ENCODE results near the gene OSTC. TPM values are rescaled to one million over a fixed set of nuclear protein-coding genes. Genes with fewer than 3 reads are reported as not detected.

Gene OSTC
- total RNA-seq, 1 experiment from 2014 or later = 175 TPM

- ChIA-PET POLR2A (interaction anchor here (1.4 kb wide), 1 partner anchor 15 kb away, joined by 3 read pairs; no protein-coding TSS in a partner anchor), CTCF (no interaction called here)
- Mint-ChIP-seq H3K36me3 (ENCODE audit: insufficient read depth, unreplicated experiment) (no peaks in the 10 kb centered on the region), H3K27ac (ENCODE audit: low read depth, unreplicated experiment) (no peak overlapping the region), H3K4me3 (ENCODE audit: unreplicated experiment) (no peak overlapping the region), H3K27me3 (ENCODE audit: insufficient read depth, unreplicated experiment) (no peaks in the 10 kb centered on the region), H3K4me1 (ENCODE audit: insufficient read depth, unreplicated experiment) (peaks cover 5% of the 10 kb centered on the region), H3K9me3 (ENCODE audit: unreplicated experiment) (no peaks in the 10 kb centered on the region)
- TF ChIP-seq, protein P1, sequence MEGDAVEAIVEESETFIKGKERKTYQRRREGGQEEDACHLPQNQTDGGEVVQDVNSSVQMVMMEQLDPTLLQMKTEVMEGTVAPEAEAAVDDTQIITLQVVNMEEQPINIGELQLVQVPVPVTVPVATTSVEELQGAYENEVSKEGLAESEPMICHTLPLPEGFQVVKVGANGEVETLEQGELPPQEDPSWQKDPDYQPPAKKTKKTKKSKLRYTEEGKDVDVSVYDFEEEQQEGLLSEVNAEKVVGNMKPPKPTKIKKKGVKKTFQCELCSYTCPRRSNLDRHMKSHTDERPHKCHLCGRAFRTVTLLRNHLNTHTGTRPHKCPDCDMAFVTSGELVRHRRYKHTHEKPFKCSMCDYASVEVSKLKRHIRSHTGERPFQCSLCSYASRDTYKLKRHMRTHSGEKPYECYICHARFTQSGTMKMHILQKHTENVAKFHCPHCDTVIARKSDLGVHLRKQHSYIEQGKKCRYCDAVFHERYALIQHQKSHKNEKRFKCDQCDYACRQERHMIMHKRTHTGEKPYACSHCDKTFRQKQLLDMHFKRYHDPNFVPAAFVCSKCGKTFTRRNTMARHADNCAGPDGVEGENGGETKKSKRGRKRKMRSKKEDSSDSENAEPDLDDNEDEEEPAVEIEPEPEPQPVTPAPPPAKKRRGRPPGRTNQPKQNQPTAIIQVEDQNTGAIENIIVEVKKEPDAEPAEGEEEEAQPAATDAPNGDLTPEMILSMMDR (IDR thresholded peaks at IDR 0.05; ENCODE audit: unreplicated experiment) = no peak
- intact Hi-C loops (cut with micrococcal nuclease) = no loop called here
- DNase-seq (ENCODE audit: unreplicated experiment) = no peak
- no TSS peak for BruUV-seq (replicated peaks)
Measured at GRCh38 chr4:108646706-108647105, 3.7 kb upstream of the OSTC start.

GRCh38 chr4:108649863-108650211, 562 bp upstream of the OSTC start:
- Mint-ChIP-seq H3K27me3 (ENCODE audit: insufficient read depth, unreplicated experiment) (no peaks in the 10 kb centered on the region), H3K4me1 (ENCODE audit: insufficient read depth, unreplicated experiment) (peaks cover 23% of the 10 kb centered on the region), H3K36me3 (ENCODE audit: insufficient read depth, unreplicated experiment) (peaks cover 9% of the 10 kb centered on the region), H3K27ac (ENCODE audit: low read depth, unreplicated experiment) (peak overlapping the region; percentile 80), H3K9me3 (ENCODE audit: unreplicated experiment) (peaks cover 7% of the 10 kb centered on the region), H3K4me3 (ENCODE audit: unreplicated experiment) (peak overlapping the region; percentile 84)
- intact Hi-C loops (cut with micrococcal nuclease) = loop anchor here (2.0 kb wide), 1 partner anchor 29 kb away; the partner anchor contains the start of gene RPL34
- no peak for DNase-seq (ENCODE audit: unreplicated experiment)
- BruUV-seq (replicated peaks) = no TSS peak
- POLR2A ChIA-PET = interaction anchor here (0.5 to 5.5 kb wide), 16 partner anchors 8 to 942 kb away, joined by 3 to 65 read pairs (median 4); partner anchors contain the start of genes RPL34 and SGMS2
- CTCF ChIA-PET = interaction anchor here (0.8 to 1.9 kb wide), 5 partner anchors 11 to 649 kb away, joined by 3 to 7 read pairs (median 4); no protein-coding TSS in a partner anchor
- TF ChIP-seq, protein P1 (IDR thresholded peaks at IDR 0.05; ENCODE audit: unreplicated experiment) = no peak

GRCh38 chr4:108651014-108651791, 804 bp downstream of the OSTC start:
- peaks cover 7% of the 10 kb centered on the region for H3K9me3 Mint-ChIP-seq (ENCODE audit: unreplicated experiment)
- ChIA-PET POLR2A (interaction anchor here (0.6 to 5.5 kb wide), 18 partner anchors 11 to 1488 kb away, joined by 3 to 65 read pairs (median 4); partner anchors contain the start of genes PAPSS1 and RPL34), CTCF (interaction anchor here (0.6 to 1.9 kb wide), 10 partner anchors 13 to 632 kb away, joined by 3 to 6 read pairs (median 3); no protein-coding TSS in a partner anchor)
- DNase-seq (ENCODE audit: unreplicated experiment) = peak; percentile 42
- H3K4me3 Mint-ChIP-seq (ENCODE audit: unreplicated experiment) = peak overlapping the region; percentile 84
- TF ChIP-seq, protein P1 (IDR thresholded peaks at IDR 0.05; ENCODE audit: unreplicated experiment) = no peak
- intact Hi-C loops (cut with micrococcal nuclease) = loop anchor here (2.0 kb wide), 1 partner anchor 30 kb away; the partner anchor contains the start of gene RPL34
- H3K4me1 Mint-ChIP-seq (ENCODE audit: insufficient read depth, unreplicated experiment) = peaks cover 23% of the 10 kb centered on the region
- BruUV-seq (replicated peaks) = no TSS peak
- H3K36me3 Mint-ChIP-seq (ENCODE audit: insufficient read depth, unreplicated experiment) = peaks cover 19% of the 10 kb centered on the region
- no peaks in the 10 kb centered on the region for H3K27me3 Mint-ChIP-seq (ENCODE audit: insufficient read depth, unreplicated experiment)
- H3K27ac Mint-ChIP-seq (ENCODE audit: low read depth, unreplicated experiment) = peak overlapping the region; percentile 80

- Mint-ChIP-seq H3K27me3 (ENCODE audit: insufficient read depth, unreplicated experiment) (no peaks in the 10 kb centered on the region), H3K27ac (ENCODE audit: low read depth, unreplicated experiment) (no peak overlapping the region), H3K4me1 (ENCODE audit: insufficient read depth, unreplicated experiment) (no peaks in the 10 kb centered on the region), H3K4me3 (ENCODE audit: unreplicated experiment) (no peak overlapping the region), H3K36me3 (ENCODE audit: insufficient read depth, unreplicated experiment) (peaks cover 92% of the 10 kb centered on the region), H3K9me3 (ENCODE audit: unreplicated experiment) (no peaks in the 10 kb centered on the region)
- BruUV-seq (replicated peaks) = no TSS peak
- POLR2A ChIA-PET = interaction anchor here (2.6 kb wide), 1 partner anchor 12 kb away, joined by 13 read pairs; the partner anchor contains the start of gene OSTC
- CTCF ChIA-PET = no interaction called here
- no peak for DNase-seq (ENCODE audit: unreplicated experiment)
- TF ChIP-seq, protein P1 (IDR thresholded peaks at IDR 0.05; ENCODE audit: unreplicated experiment) = no peak
- intact Hi-C loops (cut with micrococcal nuclease) = no loop called here
Measured at GRCh38 chr4:108662629-108663028, 12.2 kb downstream of the OSTC start.

All from MCF 10A (cell line).